Right lobe of liver (tissue), 6 donors: ENCODE data around the gene FRK. TPM values are rescaled to one million over a fixed set of nuclear protein-coding genes. Genes with fewer than 3 reads are reported as not detected.
"Not testable (repeated sequence)": the region's sequence is repeated elsewhere in the genome, so short reads cannot be mapped to it uniquely, and the experiment has no call there.

Experiments used
- ATAC-seq, 4 donors: fragments of 200-7000 bp; cut with Tn5 transposase; one replicate each; pipeline ENCODE4 v1.9.1; 2020; ENCODE audit warnings: mild to moderate bottlenecking in 4 of 4, moderate library complexity in 4 of 4
- DNase-seq, 3 donors: peaks; one replicate each; pipeline ENCODE4 v3.0.0-alpha.2; 2020
- H3K27ac ChIP-seq, 3 donors: fragments of 200-600 bp; one replicate each; pipeline ENCODE4 v1.8.0; 2022
- H3K27me3 ChIP-seq, 2 donors: fragments of 200-600 bp; one replicate each; pipeline ENCODE4 v1.8.0; 2022
- H3K36me3 ChIP-seq, 4 donors: fragments of 200-600 bp; sonication (generic) in 1 of 4; one replicate each; pipeline versions ENCODE4 v1.5.1 to v1.8.0; 2017 to 2022; ENCODE audit warnings: control low read depth in 1 of 4
- H3K4me1 ChIP-seq, 4 donors: fragments of 200-600 bp; sonication (generic) in 1 of 4; one replicate each; pipeline versions ENCODE4 v1.5.1 to v1.8.0; 2017 to 2022; ENCODE audit warnings: control low read depth in 1 of 4
- H3K4me3 ChIP-seq, 3 donors: fragments of 200-600 bp; one replicate each; pipeline ENCODE4 v1.8.0; 2022
- H3K9me3 ChIP-seq, 4 donors: fragments of 200-600 bp; sonication (generic) in 1 of 4; one replicate each; pipeline versions ENCODE4 v1.5.1 to v1.8.0; 2017 to 2022; ENCODE audit warnings: control low read depth in 1 of 4
- CTCF ChIP-seq, 4 donors: fragments of 200-600 bp in 3 of 4; fragments of 450-650 bp in 1 of 4; IDR thresholded peaks; one replicate each; pipeline versions ENCODE4 v1.5.1 to v1.8.0; 2016 to 2022; ENCODE audit warnings: antibody characterized with exemption in 4 of 4, mild to moderate bottlenecking in 2 of 4
- POLR2A ChIP-seq: fragments of 450-650 bp; IDR thresholded peaks from one replicate; pipeline ENCODE4 v1.6.1; 2017; ENCODE audit warnings: antibody characterized with exemption, mild to moderate bottlenecking
- WGBS: methylation state at CpG from one replicate; pipeline ENCODE4 v1.1.6; 2018; ENCODE audit warnings: low coverage, low lambda C conversion rate; ENCODE audit not compliant: insufficient coverage; ENCODE audit errors: missing lambda C conversion rate; 5-methylcytosine and 5-hydroxymethylcytosine counted together
- intact Hi-C, 2 donors: fragments of 100-400 bp; cut with DNase I; formaldehyde crosslinking; loops; one replicate each; pipeline versions ENCODE4 v1.11.2 to v1.14.1; 2022
- total RNA-seq, 6 experiments: library from RNA; depleted of rRNA in 2 of 6; stranded (reverse); fragments of >200 nt in 2 of 6; fragmentation: NEBNext Ultra II Directional in 3 of 6; extraction: Animal tissue kit (Norgen Biotek cat#: 25700) in 3 of 6; gene quantifications; one replicate each; pipeline versions ENCODE4 v1.1.0 to v1.2.4, GENCODE V29; 2016 to 2023
- donor health status: DM: no; HTN: yes; CAD: no.
- donor health status: DM: no; HTN: no; CAD: no.
- donor health status: DM: no; HTN: no; CAD: no.
- donor health status: DM: no; HTN: yes; CAD: no.
- donor health status: DM: no; HTN: yes; CAD: no.

FRK gene
- total RNA-seq, 6 experiments from 2014 or later = 8.4 to 14.1 (median 11.9) TPM

GRCh38 chr6:116046737-116047136 lies 14.0 kb downstream of the FRK start:
- no peak overlapping the region for H3K4me3 ChIP-seq
- 0% methylated on average over 1 of the region's 1 CpG for WGBS
- TF ChIP-seq POLR2A (no peak), CTCF (IDR thresholded peaks at IDR 0.05) (no peak)
- DNase-seq (no peak), ATAC-seq (no peak)
- H3K27ac ChIP-seq = no peak overlapping the region
- H3K9me3 ChIP-seq = no peaks in the 10 kb centered on the region
- peaks cover 0 to 5% (median 0%) of the 10 kb centered on the region in 4 donors for H3K4me1 ChIP-seq
- no peaks in the 10 kb centered on the region for H3K27me3 ChIP-seq
- H3K36me3 ChIP-seq = no peaks in the 10 kb centered on the region
- intact Hi-C loops = no loop called here

- intact Hi-C loops, H3K9me3 ChIP-seq, H3K4me1 ChIP-seq, DNase-seq, ATAC-seq, H3K27me3 ChIP-seq, H3K4me3 ChIP-seq, H3K27ac ChIP-seq, H3K36me3 ChIP-seq: not testable (repeated sequence)
These were observed 14.4 kb downstream of the FRK start for GRCh38 chr6:116046272-116046671.

DNA sequence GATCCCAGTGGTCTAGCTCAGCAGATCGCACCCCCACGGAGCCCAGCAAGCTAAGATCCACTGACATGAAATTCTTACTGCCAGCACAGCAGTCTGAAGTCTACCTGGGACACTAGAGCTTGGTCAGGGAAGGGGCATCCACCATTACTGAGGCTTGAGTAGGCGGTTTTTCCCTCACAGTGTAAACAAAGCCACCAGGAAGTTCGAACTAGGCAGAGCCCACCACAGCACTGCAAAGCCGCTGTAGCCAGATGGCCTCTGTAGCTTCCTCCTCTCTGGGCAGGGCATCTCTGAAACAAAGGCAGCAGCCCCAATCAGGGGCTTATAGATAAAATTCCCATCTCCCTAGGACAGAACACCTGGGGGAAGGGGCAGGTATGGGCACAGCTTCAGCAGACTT lies 18.8 kb downstream of the FRK start:
- DNase-seq (no peak), ATAC-seq (no peak)
- Histone ChIP-seq H3K27me3 (no peaks in the 10 kb centered on the region), H3K36me3 (peaks cover 0 to 13% (median 0%) of the 10 kb centered on the region in 4 donors), H3K9me3 (no peaks in the 10 kb centered on the region), H3K27ac (no peak overlapping the region), H3K4me3 (no peak overlapping the region), H3K4me1 (peaks cover 0 to 5% (median 0%) of the 10 kb centered on the region in 4 donors)
- intact Hi-C loops = no loop called here
- WGBS = 100% methylated on average over 1 of the region's 5 CpGs
- no peak for TF ChIP-seq POLR2A
- no peak for TF ChIP-seq CTCF (IDR thresholded peaks at IDR 0.05)

DNA sequence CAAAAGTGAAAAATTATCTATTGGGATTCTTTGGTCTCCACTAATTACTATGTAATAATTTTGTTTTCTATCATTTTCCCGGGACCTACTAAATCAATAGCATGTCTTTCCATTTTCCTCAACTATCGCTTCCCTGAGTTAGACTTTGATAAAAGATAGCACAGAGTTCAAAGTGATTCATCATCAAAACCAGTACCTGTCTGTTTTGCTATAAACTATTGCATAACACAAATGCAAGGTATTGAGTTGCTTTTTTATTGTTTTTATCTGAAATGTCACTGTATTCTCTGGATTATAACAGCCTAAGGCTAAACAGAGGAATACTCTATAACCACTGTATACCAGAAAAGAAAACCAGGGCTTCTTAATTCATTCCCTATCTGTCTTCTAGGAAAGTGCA lies 19.7 kb downstream of the FRK start:
- Histone ChIP-seq H3K27ac (no peak overlapping the region), H3K27me3 (no peaks in the 10 kb centered on the region), H3K9me3 (no peaks in the 10 kb centered on the region), H3K4me3 (no peak overlapping the region), H3K4me1 (peaks cover 0 to 12% (median 0%) of the 10 kb centered on the region in 4 donors), H3K36me3 (peaks cover 0 to 13% (median 0%) of the 10 kb centered on the region in 4 donors)
- WGBS = 18% methylated on average over 2 of the region's 2 CpGs
- intact Hi-C loops = no loop called here
- no peak for TF ChIP-seq CTCF (IDR thresholded peaks at IDR 0.05)
- TF ChIP-seq POLR2A = no peak
- DNase-seq (no peak), ATAC-seq (peak; percentile 59 to 90 (median 72))

GRCh38 chr6:116036885-116037284 lies 23.8 kb downstream of the FRK start:
- Histone ChIP-seq H3K4me1 (peaks cover 0 to 19% (median 0%) of the 10 kb centered on the region in 4 donors), H3K36me3 (peaks cover 0 to 13% (median 0%) of the 10 kb centered on the region in 4 donors), H3K27ac (no peak overlapping the region), H3K9me3 (no peaks in the 10 kb centered on the region), H3K27me3 (no peaks in the 10 kb centered on the region), H3K4me3 (no peak overlapping the region)
- DNase-seq (no peak), ATAC-seq (no peak)
- intact Hi-C loops = no loop called here
- no peak for TF ChIP-seq CTCF (IDR thresholded peaks at IDR 0.05)
- TF ChIP-seq POLR2A = no peak
